SKM-1 (cell line): ENCODE data around the gene NCKAP5.

Experiments
- DNase-seq: peaks from one replicate; lab custom pipeline; 2025; ENCODE audit not compliant: unreplicated experiment; lab: John Stamatoyannopoulos, UW

The NCKAP5 gene

GRCh38 chr2:133498662-133499585 lies 69.3 kb downstream of the NCKAP5 start:
- no peak for DNase-seq

- no peak for DNase-seq
These were observed 70.2 kb downstream of the NCKAP5 start for GRCh38 chr2:133497951-133498565.

GRCh38 chr2:133497270-133497893 lies 70.9 kb downstream of the NCKAP5 start:
- no peak for DNase-seq

GRCh38 chr2:133496501-133497269 lies 71.6 kb downstream of the NCKAP5 start:
- DNase-seq: no peak

GRCh38 chr2:133495226-133495625 lies 73.0 kb downstream of the NCKAP5 start:
- DNase-seq: no peak

- DNase-seq: no peak
These were observed 75.4 kb downstream of the NCKAP5 start for GRCh38 chr2:133492719-133493380.

GRCh38 chr2:133490411-133490980 lies 77.8 kb downstream of the NCKAP5 start:
- DNase-seq: no peak

GRCh38 chr2:133489641-133490410 lies 78.4 kb downstream of the NCKAP5 start:
- no peak for DNase-seq

GRCh38 chr2:133489146-133489545 lies 79.1 kb downstream of the NCKAP5 start:
- DNase-seq: no peak

GRCh38 chr2:133486771-133487191 lies 81.5 kb downstream of the NCKAP5 start:
- no peak for DNase-seq

GRCh38 chr2:133485868-133486267 lies 82.4 kb downstream of the NCKAP5 start:
- no peak for DNase-seq

- DNase-seq: no peak
These were observed 83.5 kb downstream of the NCKAP5 start for GRCh38 chr2:133484784-133485183.

GRCh38 chr2:133484106-133484505 lies 84.2 kb downstream of the NCKAP5 start:
- DNase-seq: no peak

GRCh38 chr2:133483181-133483580 lies 85.1 kb downstream of the NCKAP5 start:
- DNase-seq: no peak

- DNase-seq: no peak
These were observed 87.4 kb downstream of the NCKAP5 start for GRCh38 chr2:133480707-133481429.

- no peak for DNase-seq
These were observed 90.7 kb downstream of the NCKAP5 start for GRCh38 chr2:133477616-133477990.

- no peak for DNase-seq
These were observed 91.2 kb downstream of the NCKAP5 start for GRCh38 chr2:133476931-133477615.

GRCh38 chr2:133476286-133476685 lies 92.0 kb downstream of the NCKAP5 start:
- DNase-seq: no peak
